HUES48 (cell line): ENCODE data around the gene OTUD3.

Experiments
- H3K27ac ChIP-seq: one replicate; pipeline ENCODE4 v1.7.0; 2013; ENCODE audit warnings: low read depth, low read length, inconsistent platforms
- H3K27me3 ChIP-seq: 2 replicates; pipeline ENCODE4 v1.6.1; 2013; ENCODE audit warnings: mild to moderate bottlenecking, low read length; ENCODE audit not compliant: control insufficient read depth, insufficient read depth
- H3K36me3 ChIP-seq: 2 replicates; pipeline ENCODE4 v1.6.1; 2013; ENCODE audit warnings: low read length; ENCODE audit not compliant: control insufficient read depth, insufficient read depth
- H3K4me1 ChIP-seq: 2 replicates; pipeline ENCODE4 v1.6.1; 2013; ENCODE audit warnings: mild to moderate bottlenecking, low read length; ENCODE audit not compliant: control insufficient read depth, insufficient read depth
- H3K4me3 ChIP-seq: 2 replicates; pipeline ENCODE4 v1.5.1; 2013; ENCODE audit warnings: mild to moderate bottlenecking, low read depth, low read length
- H3K9ac ChIP-seq: 2 replicates; pipeline ENCODE4 v1.6.1; 2013; ENCODE audit warnings: mild to moderate bottlenecking, low read depth, low read length, moderate library complexity
- H3K9me3 ChIP-seq: 2 replicates; pipeline ENCODE4 v1.6.1; 2013; ENCODE audit warnings: low read length; ENCODE audit not compliant: control insufficient read depth, insufficient read depth

The OTUD3 gene

GRCh38 chr1:19932866-19933265 lies 50.7 kb downstream of the OTUD3 start:
- no peaks in the 10 kb centered on the region for H3K36me3 ChIP-seq
- H3K9me3 ChIP-seq = peaks cover 32% of the 10 kb centered on the region
- H3K27ac ChIP-seq = no peak overlapping the region
- H3K4me3 ChIP-seq = no peak overlapping the region
- H3K9ac ChIP-seq = no peak overlapping the region
- no peaks in the 10 kb centered on the region for H3K4me1 ChIP-seq
- H3K27me3 ChIP-seq = no peaks in the 10 kb centered on the region

GRCh38 chr1:19934336-19934735 lies 52.1 kb downstream of the OTUD3 start:
- H3K36me3 ChIP-seq = no peaks in the 10 kb centered on the region
- no peak overlapping the region for H3K4me3 ChIP-seq
- H3K27ac ChIP-seq = no peak overlapping the region
- no peaks in the 10 kb centered on the region for H3K4me1 ChIP-seq
- H3K27me3 ChIP-seq = no peaks in the 10 kb centered on the region
- peaks cover 32% of the 10 kb centered on the region for H3K9me3 ChIP-seq
- no peak overlapping the region for H3K9ac ChIP-seq

DNA sequence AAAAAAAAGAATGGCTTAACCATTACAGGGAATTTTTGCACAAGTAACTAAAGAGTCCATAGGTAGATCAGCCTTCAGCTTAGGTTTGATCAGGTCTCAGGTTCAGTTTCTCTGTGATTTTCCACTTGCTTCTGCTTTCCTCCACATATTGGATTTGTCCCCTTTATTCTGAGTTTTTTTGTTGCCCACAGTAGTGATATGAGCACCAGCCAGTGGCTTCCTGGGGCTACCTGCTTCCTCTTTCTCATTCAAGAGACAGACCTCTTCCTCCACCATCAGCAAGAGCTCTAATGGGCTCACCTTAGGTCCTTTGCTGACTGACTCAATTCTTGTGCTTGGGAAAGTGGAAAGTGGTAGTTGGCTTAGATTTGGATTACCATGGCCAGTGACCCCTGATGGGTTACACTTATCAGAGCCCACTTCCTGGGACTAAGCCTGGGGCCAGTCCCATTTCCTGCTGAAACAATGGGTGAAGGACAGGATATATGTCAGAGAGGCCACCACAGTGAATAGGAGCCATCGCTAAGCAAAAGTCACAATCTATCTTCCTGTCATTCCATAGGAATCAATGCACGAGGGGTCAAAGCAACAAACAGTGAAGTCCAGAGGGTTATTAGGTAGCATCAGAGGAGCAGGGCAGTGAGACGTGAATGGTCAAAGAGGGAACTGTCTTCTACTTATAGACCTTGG lies 54.0 kb downstream of the OTUD3 start:
- Histone ChIP-seq H3K9ac (no peak overlapping the region), H3K9me3 (peaks cover 19% of the 10 kb centered on the region), H3K4me3 (no peak overlapping the region), H3K27ac (no peak overlapping the region), H3K36me3 (no peaks in the 10 kb centered on the region), H3K4me1 (no peaks in the 10 kb centered on the region), H3K27me3 (no peaks in the 10 kb centered on the region)

DNA sequence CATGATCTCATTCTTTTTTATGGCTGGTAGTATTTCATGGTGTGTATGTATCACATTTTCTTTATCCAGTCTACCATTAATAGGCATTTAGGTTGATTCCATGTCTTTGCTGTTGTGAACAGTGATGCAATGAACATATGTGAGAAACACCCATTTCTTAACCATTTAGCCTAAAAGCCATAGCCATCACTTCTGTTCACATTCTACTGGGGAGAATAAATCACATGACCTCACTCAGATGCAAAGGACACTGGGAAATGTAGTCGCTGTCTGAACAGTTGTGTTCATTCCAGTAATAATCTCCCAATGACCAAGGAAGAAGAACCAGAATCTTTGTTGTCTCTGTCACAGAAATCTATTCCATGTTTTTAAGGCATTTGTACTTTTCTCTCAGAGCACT lies 56.3 kb downstream of the OTUD3 start:
- Histone ChIP-seq H3K27ac (no peak overlapping the region), H3K36me3 (no peaks in the 10 kb centered on the region), H3K4me3 (no peak overlapping the region), H3K27me3 (no peaks in the 10 kb centered on the region), H3K9ac (no peak overlapping the region), H3K4me1 (no peaks in the 10 kb centered on the region), H3K9me3 (no peaks in the 10 kb centered on the region; the same call in 1 of the 2 replicates)

- Histone ChIP-seq H3K4me3 (no peak overlapping the region), H3K36me3 (no peaks in the 10 kb centered on the region), H3K27me3 (no peaks in the 10 kb centered on the region), H3K9me3 (no peaks in the 10 kb centered on the region), H3K27ac (no peak overlapping the region), H3K4me1 (no peaks in the 10 kb centered on the region), H3K9ac (no peak overlapping the region)
These were observed 58.5 kb downstream of the OTUD3 start for GRCh38 chr1:19940486-19941205.

GRCh38 chr1:19941206-19941568 lies 59.0 kb downstream of the OTUD3 start:
- Histone ChIP-seq H3K27me3 (no peaks in the 10 kb centered on the region), H3K9ac (no peak overlapping the region), H3K4me3 (no peak overlapping the region), H3K4me1 (no peaks in the 10 kb centered on the region), H3K9me3 (no peaks in the 10 kb centered on the region), H3K36me3 (no peaks in the 10 kb centered on the region), H3K27ac (no peak overlapping the region)

- no peaks in the 10 kb centered on the region for H3K9me3 ChIP-seq
- no peak overlapping the region for H3K4me3 ChIP-seq
- no peaks in the 10 kb centered on the region for H3K4me1 ChIP-seq
- H3K9ac ChIP-seq = no peak overlapping the region
- H3K27me3 ChIP-seq = no peaks in the 10 kb centered on the region
- H3K36me3 ChIP-seq = no peaks in the 10 kb centered on the region
- H3K27ac ChIP-seq = no peak overlapping the region
These were observed 59.9 kb downstream of the OTUD3 start for GRCh38 chr1:19942088-19942487.

- Histone ChIP-seq H3K9ac (no peak overlapping the region), H3K27ac (no peak overlapping the region), H3K27me3 (no peaks in the 10 kb centered on the region), H3K36me3 (no peaks in the 10 kb centered on the region), H3K9me3 (no peaks in the 10 kb centered on the region), H3K4me3 (no peak overlapping the region), H3K4me1 (no peaks in the 10 kb centered on the region)
These were observed 60.5 kb downstream of the OTUD3 start for GRCh38 chr1:19942657-19943056.

DNA sequence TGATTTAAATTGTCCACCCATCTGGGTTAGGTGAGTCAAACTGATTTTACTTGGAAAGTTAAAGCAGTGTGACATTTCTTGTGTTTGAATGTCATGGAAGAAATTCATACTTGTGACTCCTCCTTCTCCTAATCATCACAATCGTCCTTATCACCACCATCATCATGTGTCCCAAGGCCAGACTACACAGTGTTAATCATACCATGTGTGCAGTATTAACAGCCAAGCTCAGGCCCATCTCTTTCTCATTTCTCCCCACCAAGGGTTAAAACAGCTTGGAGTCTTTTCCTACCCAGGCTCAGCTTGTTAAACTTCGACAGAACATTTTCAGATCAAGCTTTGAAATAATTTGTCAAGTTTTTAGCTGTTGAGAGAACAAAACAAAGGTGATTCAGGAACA lies 63.7 kb downstream of the OTUD3 start:
- no peaks in the 10 kb centered on the region for H3K4me1 ChIP-seq
- H3K27ac ChIP-seq = no peak overlapping the region
- no peak overlapping the region for H3K9ac ChIP-seq
- no peaks in the 10 kb centered on the region for H3K27me3 ChIP-seq
- H3K9me3 ChIP-seq = no peaks in the 10 kb centered on the region
- H3K4me3 ChIP-seq = no peak overlapping the region
- no peaks in the 10 kb centered on the region for H3K36me3 ChIP-seq

DNA sequence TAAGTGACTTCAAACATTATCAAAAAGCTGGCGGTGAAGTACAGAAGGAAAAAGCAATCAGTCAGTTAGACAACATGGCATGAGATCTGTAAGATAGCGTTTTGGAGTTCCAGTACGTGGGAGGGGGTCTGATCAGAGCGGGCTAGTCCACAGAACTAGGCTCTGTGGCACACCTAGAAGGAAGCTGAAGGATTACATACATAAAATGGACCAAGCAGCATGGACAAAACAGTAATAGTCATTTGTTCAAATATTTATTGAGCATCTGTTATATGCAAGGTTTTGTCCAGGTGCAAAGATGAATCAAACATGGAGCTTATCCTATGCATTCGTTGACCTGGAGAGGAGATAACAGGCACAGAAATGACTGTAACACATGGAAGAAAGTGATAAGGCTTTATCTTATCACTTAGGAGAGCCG lies 64.1 kb downstream of the OTUD3 start:
- no peak overlapping the region for H3K9ac ChIP-seq
- H3K4me1 ChIP-seq = no peaks in the 10 kb centered on the region
- no peaks in the 10 kb centered on the region for H3K27me3 ChIP-seq
- H3K36me3 ChIP-seq = no peaks in the 10 kb centered on the region
- no peaks in the 10 kb centered on the region for H3K9me3 ChIP-seq
- H3K4me3 ChIP-seq = no peak overlapping the region
- no peak overlapping the region for H3K27ac ChIP-seq

- Histone ChIP-seq H3K9me3 (no peaks in the 10 kb centered on the region), H3K9ac (no peak overlapping the region), H3K27me3 (no peaks in the 10 kb centered on the region), H3K27ac (no peak overlapping the region), H3K36me3 (no peaks in the 10 kb centered on the region), H3K4me1 (no peaks in the 10 kb centered on the region), H3K4me3 (no peak overlapping the region)
These were observed 64.8 kb downstream of the OTUD3 start for GRCh38 chr1:19946971-19947370.
